ENCODE results near the gene GAL3ST2.

Gene GAL3ST2

DNA sequence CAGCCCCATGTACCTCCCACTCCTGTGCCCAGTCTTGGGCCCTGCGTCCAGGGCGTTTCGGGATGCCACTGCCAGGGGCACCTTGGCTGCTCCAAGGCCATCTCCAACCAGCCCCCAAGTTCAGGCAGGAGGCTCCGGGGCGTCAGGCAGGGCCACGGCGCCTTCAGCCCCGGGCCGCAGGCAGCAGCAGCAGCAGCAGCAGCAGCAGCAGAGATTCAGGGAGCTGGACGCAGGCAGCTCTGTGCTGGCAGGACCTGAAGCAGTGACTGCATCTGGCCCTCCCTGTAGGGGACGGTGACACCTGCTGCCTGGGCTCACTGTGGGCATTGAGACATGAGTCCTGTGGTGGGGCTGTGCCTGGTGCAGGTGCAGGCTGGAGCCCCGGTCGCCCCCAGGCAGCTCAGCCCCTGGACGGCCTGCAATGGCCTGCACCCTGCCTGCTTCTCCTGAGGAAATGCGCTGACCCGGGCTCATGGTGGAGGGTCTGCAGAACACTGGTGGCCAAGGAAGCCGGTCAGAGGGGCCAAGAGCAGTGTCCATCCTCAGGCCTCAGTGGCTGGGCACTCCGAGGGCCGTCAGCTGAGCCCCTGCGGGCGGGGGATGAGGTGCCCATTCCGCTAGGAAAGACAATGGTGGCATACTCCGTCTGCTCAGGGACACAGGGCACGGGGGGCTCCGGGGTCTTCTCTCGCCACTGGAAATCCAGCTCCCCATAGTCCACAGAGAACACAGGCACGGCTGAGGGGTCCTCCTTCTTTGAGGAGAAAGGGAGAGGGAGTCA, 74.1 kb downstream of the GAL3ST2 start:
- Mint-ChIP-seq H3K9me3 (no peaks in the 10 kb centered on the region), H3K27ac (no peak overlapping the region), H3K4me1 (ENCODE audit: low read depth) (peaks cover 8% of the 10 kb centered on the region), H3K27me3 (ENCODE audit: low read depth) (no peaks in the 10 kb centered on the region), H3K4me3 (no peak overlapping the region), H3K36me3 (ENCODE audit: low read depth) (no peaks in the 10 kb centered on the region)
- no peak for DNase-seq (ENCODE audit: low spot score)

DNA sequence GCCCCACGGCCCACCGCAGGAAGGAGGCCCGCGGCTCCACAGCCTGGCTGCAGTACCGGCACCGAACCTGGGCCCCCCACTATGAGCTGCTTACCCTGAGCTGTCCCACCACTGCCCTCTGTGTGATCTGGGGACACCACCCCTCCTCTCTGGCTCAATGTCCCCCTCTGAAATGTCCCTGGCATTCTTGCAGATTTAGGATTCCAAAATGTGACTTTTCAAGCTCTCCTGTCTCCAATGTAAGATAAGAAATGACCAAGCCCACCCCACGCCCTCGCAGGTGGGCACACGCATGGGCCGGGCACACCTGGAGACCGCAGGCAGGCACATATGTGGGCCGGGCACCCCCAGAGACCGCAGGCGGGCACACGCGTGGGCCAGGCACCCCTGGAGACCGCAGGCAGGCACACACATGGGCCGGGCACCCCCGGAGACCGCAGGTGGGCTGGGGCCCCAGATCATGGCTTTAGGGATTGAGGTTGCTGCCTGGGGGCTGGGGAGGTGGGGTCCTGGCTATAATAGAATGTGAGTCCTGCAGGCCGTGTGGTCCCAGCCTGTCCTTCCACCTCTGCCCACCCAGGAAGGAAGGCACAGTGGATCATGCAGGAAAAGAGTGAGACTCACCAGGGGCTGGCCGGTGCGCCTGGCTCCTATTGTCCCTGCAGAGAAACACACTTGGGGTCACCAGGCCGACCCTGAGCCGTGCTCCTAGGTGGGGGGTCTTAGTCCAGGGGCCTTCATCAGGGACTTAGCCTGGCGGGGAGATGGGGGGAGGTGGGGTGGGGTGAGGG, 74.9 kb downstream of the GAL3ST2 start:
- H3K27ac Mint-ChIP-seq = no peak overlapping the region

GRCh38 chr2:241852116-241852980, 75.7 kb downstream of the GAL3ST2 start:
- H3K27ac Mint-ChIP-seq = no peak overlapping the region
- no peaks in the 10 kb centered on the region for H3K9me3 Mint-ChIP-seq
- no peaks in the 10 kb centered on the region for H3K36me3 Mint-ChIP-seq (ENCODE audit: low read depth)
- no peaks in the 10 kb centered on the region for H3K27me3 Mint-ChIP-seq (ENCODE audit: low read depth)
- H3K4me3 Mint-ChIP-seq = no peak overlapping the region
- no peaks in the 10 kb centered on the region for H3K4me1 Mint-ChIP-seq (ENCODE audit: low read depth)
- no peak for DNase-seq (ENCODE audit: low spot score)

More for the DNA sequence above, 74.9 kb downstream of the GAL3ST2 start:
- Mint-ChIP-seq H3K4me3 (no peak overlapping the region), H3K36me3 (ENCODE audit: low read depth) (no peaks in the 10 kb centered on the region), H3K27me3 (ENCODE audit: low read depth) (no peaks in the 10 kb centered on the region), H3K9me3 (no peaks in the 10 kb centered on the region), H3K4me1 (ENCODE audit: low read depth) (peaks cover 2% of the 10 kb centered on the region)
- no peak for DNase-seq (ENCODE audit: low spot score)

- no peak for DNase-seq (ENCODE audit: low spot score)
- Mint-ChIP-seq H3K4me3 (no peak overlapping the region), H3K4me1 (ENCODE audit: low read depth) (no peaks in the 10 kb centered on the region), H3K27ac (no peak overlapping the region), H3K9me3 (no peaks in the 10 kb centered on the region), H3K36me3 (ENCODE audit: low read depth) (no peaks in the 10 kb centered on the region), H3K27me3 (ENCODE audit: low read depth) (no peaks in the 10 kb centered on the region)
Observed at GRCh38 chr2:241852981-241853631, 76.5 kb downstream of the GAL3ST2 start.

All from T-helper 2 cell treated with Interferon-gamma antibody and Interleukin-4, amounts not matched to agents 5 μg/mL and 100 μg/mL, for 36 hours (primary cell).